ENCODE measurements around the gene ZBTB4. TPM values are rescaled to one million over a fixed set of nuclear protein-coding genes. Genes with fewer than 3 reads are reported as not detected.

The ZBTB4 gene
- total RNA-seq, 1 donor from 2014 or later = 9.2 TPM

GRCh38 chr17:7463372-7463846 is 16.0 kb downstream of the ZBTB4 start:
- TF ChIP-seq CTCF (IDR thresholded peaks at IDR 0.05; ENCODE audit: insufficient read depth, low read length, severe bottlenecking) = no peak
- no peak overlapping the region for H3K4me3 ChIP-seq (ENCODE audit: low read depth, low read length)
- no peak for FAIRE-seq
- DNase-seq (ENCODE audit: low read depth) = no peak
- no peaks in the 10 kb centered on the region for H3K27me3 ChIP-seq (ENCODE audit: control insufficient read depth, insufficient read depth, low read length)
- H3K36me3 ChIP-seq (ENCODE audit: control insufficient read depth, insufficient read depth, low read length) = peaks cover 21% of the 10 kb centered on the region

- H3K36me3 ChIP-seq (ENCODE audit: control insufficient read depth, insufficient read depth, low read length) = peaks cover 21% of the 10 kb centered on the region
- DNase-seq (ENCODE audit: low read depth) = no peak
- TF ChIP-seq CTCF (IDR thresholded peaks at IDR 0.05; ENCODE audit: insufficient read depth, low read length, severe bottlenecking) = no peak
- FAIRE-seq = no peak
- H3K27me3 ChIP-seq (ENCODE audit: control insufficient read depth, insufficient read depth, low read length) = no peaks in the 10 kb centered on the region
- no peak overlapping the region for H3K4me3 ChIP-seq (ENCODE audit: low read depth, low read length)
Observed at GRCh38 chr17:7462474-7463371, 16.7 kb downstream of the ZBTB4 start.

DNA sequence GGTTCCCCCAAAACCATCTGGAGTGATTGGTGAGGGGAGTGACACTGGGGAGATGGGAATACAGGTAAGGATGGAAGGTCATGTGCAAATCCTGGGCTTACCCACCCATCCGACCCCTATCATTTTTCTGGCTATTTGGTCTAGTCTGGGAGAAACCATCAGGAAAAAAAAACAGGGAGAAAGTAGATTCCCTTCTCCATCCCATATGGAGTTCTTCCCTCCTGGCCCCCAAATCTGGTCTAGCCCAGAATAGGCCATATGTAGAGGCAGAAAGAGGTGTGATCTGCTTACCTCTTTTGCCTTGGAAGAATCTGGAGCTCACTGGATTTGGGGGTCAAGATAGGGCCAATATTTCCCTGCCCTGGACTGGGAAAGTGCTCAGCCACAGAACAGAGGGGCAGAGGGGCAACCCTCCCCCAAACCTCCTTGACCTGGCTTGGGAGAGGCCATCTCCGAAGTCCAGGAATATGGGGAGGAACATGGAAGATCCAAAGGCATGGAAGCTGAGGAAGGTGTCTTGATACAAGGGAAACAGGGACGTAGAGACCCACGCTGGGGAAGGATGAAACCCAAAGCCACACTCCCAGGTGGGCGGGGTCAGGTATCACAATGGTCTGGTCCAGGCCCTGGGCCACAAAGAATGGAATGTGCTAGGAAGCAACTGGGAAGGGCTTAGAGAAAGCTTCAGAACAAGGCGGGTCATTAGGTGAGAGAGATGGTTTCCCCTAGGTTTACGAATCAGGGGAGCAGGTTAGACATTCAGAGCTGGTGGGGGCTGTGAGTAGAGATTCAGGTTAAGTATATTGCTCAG is 18.4 kb downstream of the ZBTB4 start:
- Histone ChIP-seq H3K27me3 (ENCODE audit: control insufficient read depth, insufficient read depth, low read length) (no peaks in the 10 kb centered on the region), H3K4me3 (ENCODE audit: low read depth, low read length) (no peak overlapping the region), H3K36me3 (ENCODE audit: control insufficient read depth, insufficient read depth, low read length) (peaks cover 13% of the 10 kb centered on the region)
- FAIRE-seq (no peak), DNase-seq (ENCODE audit: low read depth) (no peak)
- no peak for TF ChIP-seq CTCF (IDR thresholded peaks at IDR 0.05; ENCODE audit: insufficient read depth, low read length, severe bottlenecking)

DNA sequence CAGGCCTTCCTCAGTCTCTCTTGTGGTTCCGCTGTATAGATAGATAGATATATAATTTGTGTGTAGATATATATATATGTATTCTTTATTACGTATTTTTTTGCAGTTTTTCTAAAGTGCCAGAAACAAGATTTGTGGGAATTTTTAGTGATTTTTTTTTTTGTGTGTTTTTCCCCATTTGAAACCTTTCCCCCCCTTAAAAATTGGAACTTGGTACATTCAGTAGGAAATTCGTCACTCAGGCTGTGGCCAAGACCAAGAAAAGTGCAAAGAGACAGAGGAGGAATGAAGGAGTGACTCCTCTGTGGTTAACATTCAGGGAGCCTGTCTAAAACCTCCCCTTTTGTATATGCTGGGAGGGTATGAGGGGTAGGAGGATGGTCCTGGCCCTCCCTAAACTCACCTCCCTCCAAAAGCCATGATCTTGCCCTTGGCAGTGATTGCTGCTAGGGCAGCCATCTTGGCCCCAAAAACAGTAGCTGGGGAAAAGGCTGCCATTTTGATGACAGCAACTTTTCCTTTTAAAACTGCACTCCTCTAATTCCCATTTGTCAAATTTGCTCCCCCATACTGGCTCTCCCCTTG is 19.4 kb downstream of the ZBTB4 start:
- no peak for TF ChIP-seq CTCF (IDR thresholded peaks at IDR 0.05; ENCODE audit: insufficient read depth, low read length, severe bottlenecking)
- DNase-seq (ENCODE audit: low read depth) (no peak), FAIRE-seq (no peak)
- no peaks in the 10 kb centered on the region for H3K27me3 ChIP-seq (ENCODE audit: control insufficient read depth, insufficient read depth, low read length)
- H3K4me3 ChIP-seq (ENCODE audit: low read depth, low read length) = no peak overlapping the region
- peaks cover 10% of the 10 kb centered on the region for H3K36me3 ChIP-seq (ENCODE audit: control insufficient read depth, insufficient read depth, low read length)

GRCh38 chr17:7448461-7448860 is 31.0 kb downstream of the ZBTB4 start:
- Histone ChIP-seq H3K27me3 (ENCODE audit: control insufficient read depth, insufficient read depth, low read length) (no peaks in the 10 kb centered on the region), H3K36me3 (ENCODE audit: control insufficient read depth, insufficient read depth, low read length) (peaks cover 1% of the 10 kb centered on the region), H3K4me3 (ENCODE audit: low read depth, low read length) (no peak overlapping the region)
- TF ChIP-seq CTCF (IDR thresholded peaks at IDR 0.05; ENCODE audit: insufficient read depth, low read length, severe bottlenecking) = no peak
- DNase-seq (ENCODE audit: low read depth) (no peak), FAIRE-seq (no peak)

All from bronchial epithelial cell (primary cell).